HepG2 (cell line): ENCODE data around the gene UBE2Q2. TPM values are rescaled to one million over a fixed set of nuclear protein-coding genes. Genes with fewer than 3 reads are reported as not detected.

ENCODE experiments used
- ATAC-seq: fragments of 200-7000 bp; cut with Tn5 transposase; 3 replicates; pipeline ENCODE4 v1.9.1; 2020; ENCODE audit warnings: mild to moderate bottlenecking, moderate library complexity
- BruUV-seq: library from RNA; stranded (reverse); fragments of 400-500 nt; replicated peaks from 2 replicates; lab custom pipeline; 2021; lab: Mats Ljungman, UMichigan
- CTCF ChIA-PET: fragments of 300-600 bp; formaldehyde crosslinking; extraction: SDS; loops from one replicate; lab custom pipeline; 2021; ENCODE audit warnings: low total read pairs, inconsistent platforms, low intra/inter-chr PET ratio; lab: Yijun Ruan, JAX
- POLR2A ChIA-PET: fragments of 350-600 bp; sonication (Branson Sonifier 250); formaldehyde crosslinking; loops from one replicate; lab custom pipeline; 2020; ENCODE audit warnings: antibody characterized with exemption, inconsistent platforms; lab: Yijun Ruan, JAX
- DNase-seq: peaks from one replicate; pipeline ENCODE4 v3.0.0-alpha.2; 2015; ENCODE audit warnings: low spot score
- FAIRE-seq: peaks from 3 replicates; lab custom pipeline; 2011; peaks lifted over from hg19 to GRCh38; lab: Jason Lieb, UNC
- H2AFZ ChIP-seq: one replicate; pipeline ENCODE4 v1.6.1; 2011; ENCODE audit warnings: low read length, inconsistent platforms
- H3K27ac ChIP-seq: fragments of 300-600 bp; 3 replicates; pipeline ENCODE4 v1.8.0; 2011; ENCODE audit warnings: mixed run types, mild to moderate bottlenecking, mixed read lengths, low read length, inconsistent platforms; ENCODE audit not compliant: insufficient read depth; ENCODE audit errors: extremely low read length
- H3K27me3 ChIP-seq, 2 experiments: fragments of 200-600 bp in 1 of 2; 2 replicates in 1 of 2; 3 replicates in 1 of 2; pipeline versions ENCODE4 v1.6.0 to v1.8.0; 2011; ENCODE audit warnings: low read length in 2 of 2, mild to moderate bottlenecking in 2 of 2, moderate library complexity in 2 of 2, inconsistent platforms in 1 of 2; ENCODE audit not compliant: insufficient read depth in 2 of 2, control insufficient read depth in 1 of 2
- H3K36me3 ChIP-seq, 2 experiments: fragments of 200-600 bp in 1 of 2; replicated peaks in 1 of 2; 2 replicates in 1 of 2; 3 replicates in 1 of 2; pipeline versions ENCODE4 v1.5.1 to v1.8.0; 2011; ENCODE audit warnings: low read length in 2 of 2, inconsistent platforms in 1 of 2; ENCODE audit not compliant: insufficient read depth in 2 of 2, control insufficient read depth in 1 of 2
- H3K4me1 ChIP-seq: 2 replicates; pipeline ENCODE4 v1.5.1; 2012; ENCODE audit warnings: low read length, inconsistent platforms; ENCODE audit not compliant: insufficient read depth
- H3K4me2 ChIP-seq: 2 replicates; pipeline ENCODE4 v1.6.0; 2011; ENCODE audit warnings: low read depth, low read length, inconsistent platforms
- H3K4me3 ChIP-seq, 3 experiments: fragments of 200-600 bp in 1 of 3; sonication (generic), shearing (Covaris generic) in 1 of 3; replicated peaks in 1 of 3; 2 replicates each; pipeline ENCODE4 v1.5.1; 2011 to 2016; ENCODE audit warnings: low read length in 3 of 3, inconsistent platforms in 2 of 3, low read depth in 2 of 3, mild to moderate bottlenecking in 2 of 3, control low read depth in 1 of 3, mixed read lengths in 1 of 3; ENCODE audit not compliant: insufficient read depth in 1 of 3
- H3K79me2 ChIP-seq: one replicate; pipeline ENCODE4 v1.6.1; 2011; ENCODE audit warnings: low read length, inconsistent platforms; ENCODE audit not compliant: insufficient read depth
- H3K9ac ChIP-seq: 2 replicates; pipeline ENCODE4 v1.6.0; 2011; ENCODE audit warnings: mild to moderate bottlenecking, low read depth, low read length, inconsistent platforms; ENCODE audit not compliant: insufficient read depth
- H3K9me3 ChIP-seq: 2 replicates; pipeline ENCODE4 v1.5.1; 2012; ENCODE audit warnings: mild to moderate bottlenecking, low read length
- H4K20me1 ChIP-seq: 2 replicates; pipeline ENCODE4 v1.6.0; 2011; ENCODE audit warnings: inconsistent platforms, mild to moderate bottlenecking, low read length, moderate library complexity; ENCODE audit not compliant: insufficient read depth
- CREB1 ChIP-seq, 2 experiments: fragments of 450-650 bp in 1 of 2; IDR thresholded peaks; 2 replicates each; pipeline ENCODE4 v1.6.1; 2016 to 2017; ENCODE audit warnings: control low read depth in 1 of 2, mild to moderate bottlenecking in 1 of 2, missing compliant biosample characterization in 1 of 2, missing genetic modification characterization in 1 of 2
- GATAD1 ChIP-seq: IDR thresholded peaks from 2 replicates; pipeline ENCODE4 v1.6.1; 2016; ENCODE audit warnings: missing genetic modification reagents, missing compliant biosample characterization
- GPN1 ChIP-seq: sonication (generic); formaldehyde crosslinking; IDR thresholded peaks from 2 replicates; pipeline ENCODE4 v1.5.1; 2020; ENCODE audit warnings: missing genetic modification reagents, borderline replicate concordance
- HMGA1 ChIP-seq: sonication (generic); formaldehyde crosslinking; conservative IDR thresholded peaks from 2 replicates; pipeline ENCODE4 v1.4.0; 2020; ENCODE audit warnings: missing genetic modification reagents
- HOXA3 ChIP-seq: sonication (generic); formaldehyde crosslinking; IDR thresholded peaks from 2 replicates; pipeline ENCODE4 v1.5.0; 2020; ENCODE audit warnings: missing genetic modification reagents
- NFKB2 ChIP-seq: sonication (generic); formaldehyde crosslinking; IDR thresholded peaks from 2 replicates; pipeline ENCODE4 v1.4.0; 2020; ENCODE audit warnings: missing genetic modification reagents, borderline replicate concordance
- SNRNP70 ChIP-seq: fragments of 200-400 bp; formaldehyde crosslinking; IDR thresholded peaks from 2 replicates; pipeline ENCODE4 v1.6.1; 2017; ENCODE audit warnings: mild to moderate bottlenecking, low read depth, low read length, moderate library complexity
- SOX13 ChIP-seq, 3 experiments: fragments of 450-650 bp in 1 of 3; sonication (generic) in 1 of 3; formaldehyde crosslinking in 1 of 3; IDR thresholded peaks in 2 of 3; conservative IDR thresholded peaks in 1 of 3; 2 replicates each; pipeline versions ENCODE4 v1.5.0 to v1.6.1; 2016 to 2020; ENCODE audit warnings: antibody characterized with exemption in 1 of 3, mild to moderate bottlenecking in 1 of 3, missing compliant biosample characterization in 1 of 3, missing genetic modification reagents in 1 of 3, moderate library complexity in 1 of 3
- SOX5 ChIP-seq: IDR thresholded peaks from 2 replicates; pipeline ENCODE4 v1.6.1; 2016; ENCODE audit warnings: borderline replicate concordance
- SOX6 ChIP-seq, 2 experiments: fragments of 450-650 bp in 1 of 2; sonication (generic) in 1 of 2; formaldehyde crosslinking in 1 of 2; IDR thresholded peaks; 2 replicates each; pipeline versions ENCODE4 v1.4.0 to v1.6.1; 2017 to 2020; ENCODE audit warnings: antibody characterized with exemption in 1 of 2, mild to moderate bottlenecking in 1 of 2, missing genetic modification reagents in 1 of 2
- TEAD3 ChIP-seq: optimal IDR thresholded peaks from 2 replicates; pipeline ENCODE3; 2016; ENCODE audit warnings: borderline replicate concordance
- U2AF1 ChIP-seq: fragments of 200-400 bp; formaldehyde crosslinking; optimal IDR thresholded peaks from 2 replicates; pipeline ENCODE3; 2017; ENCODE audit warnings: mild to moderate bottlenecking, low read depth, low read length
- ZNF598 ChIP-seq: sonication (generic); formaldehyde crosslinking; IDR thresholded peaks from 2 replicates; pipeline ENCODE4 v1.5.1; 2020; ENCODE audit warnings: mild to moderate bottlenecking, missing genetic modification reagents, borderline replicate concordance
- ZSCAN31 ChIP-seq: sonication (generic); formaldehyde crosslinking; IDR thresholded peaks from 2 replicates; pipeline ENCODE4 v1.5.0; 2020; ENCODE audit warnings: low read depth, mild to moderate bottlenecking, missing genetic modification reagents
- WGBS: methylation state at CpG from one replicate; pipeline ENCODE4 v1.1.6; 2017; ENCODE audit warnings: low lambda C conversion rate; 5-methylcytosine and 5-hydroxymethylcytosine counted together
- in situ Hi-C: cut with HindIII; loops from 2 replicates; pipeline ENCODE4 v1.10.0; 2017; ENCODE audit warnings: low pct_unique_long_range_greater_than_20kb; ENCODE audit not compliant: extremely low pct_ligation_motif_present
- intact Hi-C: fragments of 100-400 bp; cut with micrococcal nuclease; formaldehyde crosslinking; loops from one replicate; pipeline ENCODE4 v1.10.0; 2022; ENCODE audit not compliant: unreplicated experiment
- polyA plus RNA-seq, 8 experiments: library from polyadenylated mRNA; depleted of rRNA in 3 of 8; stranded (reverse) in 7 of 8; unstranded in 1 of 8; fragments of >200 nt; fragmentation: Illumina TruSeq in 4 of 8; extraction: Trizol in 4 of 8; gene quantifications; 2 replicates each; pipeline versions ENCODE4 v1.2.1 to v1.2.3, GENCODE V29; 2011 to 2016; ENCODE audit warnings: low read depth in 4 of 8, missing spikeins in 1 of 8, mixed read lengths in 1 of 8; ENCODE audit not compliant: insufficient read depth in 1 of 8
- total RNA-seq, 5 experiments: library from RNA; depleted of rRNA; stranded (reverse); fragments of >200 nt; fragmentation: Illumina TruSeq; extraction: Trizol; gene quantifications; 2 replicates each; pipeline ENCODE4 v1.2.3, GENCODE V29; 2016; ENCODE audit warnings: low read depth in 1 of 5

Gene UBE2Q2
- total and polyA plus RNA-seq, 2 of the 13 experiments (the other 11 are each of a cell fraction or from before 2014, with no cell fraction given), result 10.6 to 20.4 TPM

DNA sequence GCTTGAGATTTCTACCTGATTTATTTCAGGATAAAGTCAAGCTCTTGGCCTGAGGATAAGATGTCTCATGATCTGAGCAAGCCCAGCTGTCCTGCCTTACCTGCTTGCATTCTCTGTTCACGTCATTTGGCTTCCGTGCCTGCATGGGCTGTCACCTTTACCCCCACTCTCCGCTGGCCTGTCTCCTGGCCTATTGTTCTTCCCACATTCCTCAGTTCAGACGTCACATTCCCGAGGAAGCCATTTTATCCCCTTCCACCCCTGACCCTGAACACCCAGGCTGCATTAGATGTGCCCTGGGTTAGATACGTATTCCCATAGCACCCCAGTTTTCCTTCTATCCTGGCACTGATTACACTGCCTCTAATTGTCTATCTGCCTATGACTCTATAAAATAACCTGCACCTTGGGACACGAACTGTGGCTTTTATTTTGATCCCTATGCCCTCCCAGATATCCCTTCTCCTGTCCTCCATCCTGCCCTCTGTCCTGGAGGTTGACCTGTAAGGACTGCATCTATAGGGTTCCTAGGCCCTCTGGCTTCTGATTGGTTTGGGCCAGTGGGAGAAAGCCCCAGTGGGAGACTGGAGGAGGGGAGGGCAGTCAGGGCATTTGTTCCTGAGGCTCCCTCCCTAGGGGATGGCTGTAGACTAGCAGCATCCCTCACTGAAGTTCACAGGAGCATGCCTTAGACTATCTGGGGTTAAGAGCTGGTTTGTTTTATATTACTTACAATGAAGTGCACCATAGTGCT, 19.2 kb upstream of the UBE2Q2 start:
- no peak overlapping the region for H3K27ac ChIP-seq
- POLR2A ChIA-PET, result no interaction called here

GRCh38 chr15:75827691-75828090, 15.6 kb upstream of the UBE2Q2 start:
- in situ Hi-C loops (no loop called here), intact Hi-C loops (no loop called here)
- H3K4me1 ChIP-seq, result peaks cover 23% of the 10 kb centered on the region
- FAIRE-seq (no peak), ATAC-seq (no peak), DNase-seq (no peak)
- H3K4me2 ChIP-seq, result no peak overlapping the region
- H4K20me1 ChIP-seq, result no peaks in the 10 kb centered on the region
- no peak overlapping the region for H2AFZ ChIP-seq
- H3K36me3 ChIP-seq, result no peaks in the 10 kb centered on the region
- no peak overlapping the region for H3K4me3 ChIP-seq
- no peaks in the 10 kb centered on the region for H3K79me2 ChIP-seq
- WGBS, result 7% methylated on average over 3 of the region's 3 CpGs
- no peak overlapping the region for H3K27ac ChIP-seq
- TF ChIP-seq GATAD1 (CRISPR knock-in tag) (no peak), SNRNP70 (no peak), GPN1 (CRISPR knock-in tag) (no peak), HMGA1 (CRISPR knock-in tag) (no peak), ZNF598 (no peak)
- H3K27me3 ChIP-seq, result peaks cover 0 to 21% of the 10 kb centered on the region in 2 experiments; a peak in 2 of 5 replicates
- CTCF ChIA-PET, result no interaction called here
- H3K9me3 ChIP-seq, result no peaks in the 10 kb centered on the region
- no TSS peak for BruUV-seq
- H3K9ac ChIP-seq, result no peak overlapping the region
- POLR2A ChIA-PET, result no interaction called here

More for the DNA sequence above, 19.2 kb upstream of the UBE2Q2 start:
- Histone ChIP-seq H3K36me3 (no peaks in the 10 kb centered on the region), H2AFZ (peak overlapping the region; percentile 73), H3K27me3 (peaks cover 0 to 17% of the 10 kb centered on the region in 2 experiments; a peak in 2 of 5 replicates), H4K20me1 (no peaks in the 10 kb centered on the region), H3K4me2 (peak overlapping the region; percentile 52), H3K79me2 (no peaks in the 10 kb centered on the region), H3K4me3 (no peak overlapping the region; a peak in 1 of 6 replicates), H3K9me3 (no peaks in the 10 kb centered on the region), H3K9ac (no peak overlapping the region), H3K4me1 (peaks cover 7% of the 10 kb centered on the region)
- TF ChIP-seq TEAD3 (CRISPR knock-in tag) (peak; percentile 52), SOX5 (peak; percentile 67), U2AF1 (no peak), ZSCAN31 (no peak), CREB1 (IDR thresholded peaks at IDR 0.05) (peak; percentile 68), CREB1 (CRISPR knock-in tag; IDR thresholded peaks at IDR 0.05) (no peak), NFKB2 (CRISPR knock-in tag) (no peak), SOX6 (IDR thresholded peaks at IDR 0.05) (no peak), SOX6 (CRISPR knock-in tag; IDR thresholded peaks at IDR 0.05) (peak; percentile 55; the same call in 1 of the 2 replicates), SOX13 (IDR thresholded peaks at IDR 0.05) (no peak), SOX13 (CRISPR knock-in tag; conservative IDR thresholded peaks at IDR 0.05 in 1 of 2, IDR thresholded peaks at IDR 0.05 in 1 of 2) (peak in 1 of 2 experiments; percentile 70; a peak in 2 of 4 replicates), HOXA3 (CRISPR knock-in tag) (0 out of 2 replicates have a peak, but pooled peaks have one; percentile 16)
- FAIRE-seq (no peak), DNase-seq (peak; percentile 42), ATAC-seq (peak; percentile 51; the same call in 2 of the 3 replicates)
- WGBS, result 5% methylated on average over 7 of the region's 7 CpGs
- BruUV-seq, result no TSS peak
- in situ Hi-C loops (no loop called here), intact Hi-C loops (no loop called here)
- CTCF ChIA-PET, result no interaction called here
